G401 (cell line): Measurements from ENCODE around the gene GEMIN7. TPM values are rescaled to one million over a fixed set of nuclear protein-coding genes. Genes with fewer than 3 reads are reported as not detected.

ENCODE experiments used
- DNase-seq: peaks from one replicate; pipeline ENCODE4 v3.0.0-alpha.2; 2015; ENCODE audit warnings: low spot score
- in situ Hi-C: cut with HindIII; loops from 2 replicates; pipeline ENCODE4 v1.10.0; 2016; ENCODE audit warnings: low sequenced_read_pairs, mixed read lengths
- total RNA-seq: library from RNA; depleted of rRNA; stranded (reverse); fragments of >200 nt; shearing (Covaris generic); gene quantifications from 2 replicates; pipeline ENCODE4 v1.2.3, GENCODE V29; 2014

GEMIN7 gene
- total RNA-seq, 1 experiment from 2014 or later: 93.1 TPM

DNA sequence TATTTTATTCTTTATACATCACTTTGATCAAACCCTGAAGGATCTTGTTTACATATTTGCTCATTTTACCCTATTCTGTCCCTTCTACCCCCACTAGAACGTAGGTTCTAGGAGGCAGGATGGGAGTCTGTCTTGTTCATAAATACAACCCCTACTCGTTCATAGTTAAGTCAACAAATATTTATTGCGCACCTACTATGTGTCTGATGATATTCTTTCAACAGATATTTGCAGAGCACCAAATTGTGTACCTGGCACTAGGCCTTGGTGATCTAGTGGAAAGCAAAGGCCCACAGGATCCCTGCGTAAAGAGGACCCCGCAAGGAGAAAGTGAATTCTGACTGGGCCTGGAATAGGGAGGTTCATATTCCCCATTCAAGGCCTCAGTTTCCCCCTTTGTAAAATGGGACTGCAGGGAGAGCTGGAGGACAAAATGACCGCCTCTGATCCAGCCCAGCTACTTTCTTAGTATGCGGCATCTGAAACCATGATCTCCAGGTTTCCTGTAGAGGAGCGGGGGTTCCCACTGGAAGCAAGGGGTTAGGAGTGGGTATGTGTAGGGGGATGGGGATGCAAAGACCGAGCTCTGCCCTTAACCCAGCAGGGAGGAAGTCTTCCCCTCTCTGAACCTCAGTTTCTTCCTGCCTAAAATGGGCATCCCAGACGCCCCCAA is 534 bp upstream of the GEMIN7 start:
- no peak for DNase-seq
- in situ Hi-C loops: no loop called here

DNA sequence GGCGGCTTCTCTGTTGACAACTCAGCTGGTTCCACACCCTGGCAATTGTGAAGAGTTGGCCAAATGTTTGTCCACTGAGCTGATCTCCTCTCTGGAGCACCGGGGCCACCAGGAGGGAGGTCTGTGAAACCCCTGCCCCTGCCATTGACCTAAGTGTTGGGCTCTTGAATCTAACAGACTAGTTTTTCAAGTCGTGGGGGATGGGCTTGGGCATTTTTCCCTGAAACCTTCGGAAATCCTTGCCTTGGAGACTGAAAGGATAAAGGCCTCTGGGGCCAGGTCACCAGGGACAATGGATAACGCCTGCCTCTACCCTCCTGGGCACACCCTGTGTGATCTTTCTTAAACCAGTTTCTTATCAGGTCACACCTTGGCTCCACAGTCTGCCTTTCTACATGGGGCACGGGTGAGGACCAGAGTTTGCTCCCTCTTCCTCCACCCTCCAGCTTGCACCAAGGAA is 881 bp downstream of the GEMIN7 start:
- DNase-seq: no peak
- in situ Hi-C loops: no loop called here

DNA sequence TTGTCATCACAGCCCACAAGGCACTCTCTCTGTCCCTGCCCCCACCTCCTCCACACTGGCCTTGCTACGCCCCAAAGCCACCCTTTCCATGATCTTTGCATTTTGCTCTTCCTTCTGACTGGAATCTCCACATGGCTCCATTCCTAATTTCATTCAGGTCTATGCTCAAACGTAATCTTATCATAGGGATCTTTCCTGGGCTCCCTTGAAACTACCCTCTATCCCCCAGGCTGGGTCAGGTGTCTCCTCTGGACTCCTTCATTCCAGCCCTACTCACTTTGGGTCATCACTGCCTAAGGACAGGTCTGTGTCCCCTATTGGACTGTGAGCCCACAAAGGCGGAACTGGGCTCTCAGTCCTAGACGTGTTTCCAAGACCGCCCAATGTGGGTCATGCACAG is 3.1 kb downstream of the GEMIN7 start:
- in situ Hi-C loops: no loop called here
- no peak for DNase-seq

DNA sequence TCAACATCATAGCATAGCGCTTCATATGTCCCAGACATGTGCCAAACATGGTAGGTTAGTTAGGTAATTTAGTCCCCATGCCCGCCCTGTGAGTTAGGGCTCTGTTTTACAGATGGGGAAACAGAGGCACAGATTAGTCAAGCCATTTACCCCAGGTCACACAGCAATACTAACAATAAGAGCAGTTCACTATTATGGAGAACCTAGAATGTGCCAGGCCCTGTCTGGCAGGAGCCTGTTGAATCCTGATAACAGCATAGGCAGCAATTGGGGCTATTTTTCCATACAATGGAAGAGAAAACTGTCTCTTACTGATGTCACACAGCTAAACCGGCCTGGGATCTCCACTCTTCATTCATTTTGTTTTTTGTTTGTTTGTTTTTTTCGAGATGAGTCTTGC is 7.4 kb downstream of the GEMIN7 start:
- DNase-seq: no peak
- in situ Hi-C loops: no loop called here

DNA sequence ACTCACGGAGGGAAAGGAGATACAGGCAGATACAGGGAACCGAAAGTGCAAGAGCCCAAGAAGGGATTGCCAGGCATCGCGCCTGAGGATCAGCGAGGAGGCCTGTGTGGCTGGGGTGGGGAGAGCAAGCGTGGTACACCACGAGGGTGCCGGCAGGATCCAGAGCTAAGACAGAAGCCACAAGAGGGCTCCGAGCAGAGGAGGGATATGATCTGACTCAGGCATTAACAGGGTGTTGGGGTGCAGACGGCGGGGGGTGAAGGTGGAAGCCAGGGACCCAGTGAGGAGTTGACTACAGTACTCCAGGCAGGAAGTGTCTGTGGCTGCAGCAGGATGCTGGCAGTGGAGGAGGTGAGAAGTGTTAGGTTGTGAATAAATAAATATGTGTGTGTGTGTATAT is 8.5 kb downstream of the GEMIN7 start:
- no peak for DNase-seq
- in situ Hi-C loops: no loop called here

DNA sequence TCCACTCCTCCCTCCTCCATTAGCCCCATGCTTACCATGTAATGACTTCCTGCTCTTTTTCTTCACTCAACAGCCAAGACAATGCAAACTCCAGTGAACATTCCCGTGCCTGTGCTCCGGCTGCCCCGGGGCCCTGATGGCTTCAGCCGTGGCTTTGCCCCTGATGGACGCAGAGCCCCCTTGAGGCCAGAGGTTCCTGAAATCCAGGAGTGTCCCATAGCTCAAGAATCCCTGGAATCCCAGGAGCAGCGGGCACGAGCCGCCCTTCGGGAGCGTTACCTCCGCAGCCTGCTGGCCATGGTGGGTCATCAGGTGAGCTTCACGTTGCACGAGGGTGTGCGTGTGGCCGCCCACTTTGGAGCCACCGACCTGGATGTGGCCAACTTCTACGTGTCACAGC is 11.0 kb downstream of the GEMIN7 start:
- in situ Hi-C loops: no loop called here
- DNase-seq: no peak

DNA sequence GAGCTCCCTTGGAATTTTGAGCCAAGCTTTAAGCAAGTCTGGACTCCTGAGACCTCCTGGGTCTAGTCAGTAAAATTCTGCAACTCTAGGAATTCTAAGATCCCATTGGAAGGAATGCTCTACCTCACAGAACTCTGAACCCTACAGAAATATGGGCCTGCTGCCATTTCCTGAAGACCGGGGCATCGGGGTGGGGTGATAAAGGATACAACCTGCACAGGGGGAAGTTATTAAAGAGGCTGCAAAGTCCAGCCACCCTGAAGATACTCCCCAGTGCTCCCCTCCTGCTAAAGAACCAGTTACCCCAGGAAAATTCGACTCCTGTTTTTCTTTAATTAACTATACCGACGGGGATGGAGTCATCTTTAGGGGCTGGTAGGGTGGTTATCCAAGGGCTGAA is 11.5 kb downstream of the GEMIN7 start:
- in situ Hi-C loops: no loop called here
- DNase-seq: no peak

DNA sequence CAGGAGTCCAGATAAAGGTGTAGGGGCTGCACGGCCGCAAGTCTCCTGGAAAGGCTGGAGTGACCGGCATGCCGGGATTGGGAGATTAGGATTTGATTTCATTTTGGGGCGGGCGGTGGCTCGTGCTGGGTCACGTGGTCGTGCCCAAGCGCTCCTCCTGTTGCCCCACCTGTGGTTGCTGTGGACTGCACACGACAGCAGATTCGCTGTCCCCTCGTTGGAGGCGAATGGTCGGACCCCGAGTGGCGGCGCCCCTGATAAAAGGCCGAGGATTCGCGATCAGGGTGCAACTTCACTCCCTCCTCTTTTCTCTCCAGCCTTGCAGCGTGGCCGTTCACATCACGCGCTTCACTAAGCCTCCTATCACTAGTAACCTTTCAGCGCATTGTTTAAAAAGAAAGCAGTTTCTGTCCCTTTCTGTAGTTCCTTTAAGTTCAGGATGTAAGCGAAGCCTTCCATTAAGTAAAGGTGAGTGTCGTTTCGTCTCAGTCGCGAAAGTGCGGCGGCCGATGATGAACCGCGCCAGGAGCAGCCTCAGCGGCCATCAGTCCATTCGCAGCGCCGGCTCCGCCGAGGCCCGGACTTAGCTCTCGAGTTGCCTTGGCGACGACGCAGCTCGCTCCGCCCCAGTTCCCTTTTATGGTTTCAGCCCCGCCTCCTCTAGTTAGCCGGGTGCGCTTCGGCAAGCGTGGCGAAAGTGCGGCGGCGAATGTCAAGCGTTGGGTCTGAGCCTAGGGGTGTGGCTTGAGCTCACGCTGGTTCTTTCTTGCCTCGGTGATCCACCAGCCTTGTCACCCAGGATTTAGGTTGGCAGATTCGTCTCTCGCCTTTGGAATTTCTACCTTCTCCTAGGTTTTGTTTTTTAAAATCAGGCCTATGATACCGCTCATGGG is 12.2 kb downstream of the GEMIN7 start:
- in situ Hi-C loops: no loop called here
- peak; percentile 99 for DNase-seq

DNA sequence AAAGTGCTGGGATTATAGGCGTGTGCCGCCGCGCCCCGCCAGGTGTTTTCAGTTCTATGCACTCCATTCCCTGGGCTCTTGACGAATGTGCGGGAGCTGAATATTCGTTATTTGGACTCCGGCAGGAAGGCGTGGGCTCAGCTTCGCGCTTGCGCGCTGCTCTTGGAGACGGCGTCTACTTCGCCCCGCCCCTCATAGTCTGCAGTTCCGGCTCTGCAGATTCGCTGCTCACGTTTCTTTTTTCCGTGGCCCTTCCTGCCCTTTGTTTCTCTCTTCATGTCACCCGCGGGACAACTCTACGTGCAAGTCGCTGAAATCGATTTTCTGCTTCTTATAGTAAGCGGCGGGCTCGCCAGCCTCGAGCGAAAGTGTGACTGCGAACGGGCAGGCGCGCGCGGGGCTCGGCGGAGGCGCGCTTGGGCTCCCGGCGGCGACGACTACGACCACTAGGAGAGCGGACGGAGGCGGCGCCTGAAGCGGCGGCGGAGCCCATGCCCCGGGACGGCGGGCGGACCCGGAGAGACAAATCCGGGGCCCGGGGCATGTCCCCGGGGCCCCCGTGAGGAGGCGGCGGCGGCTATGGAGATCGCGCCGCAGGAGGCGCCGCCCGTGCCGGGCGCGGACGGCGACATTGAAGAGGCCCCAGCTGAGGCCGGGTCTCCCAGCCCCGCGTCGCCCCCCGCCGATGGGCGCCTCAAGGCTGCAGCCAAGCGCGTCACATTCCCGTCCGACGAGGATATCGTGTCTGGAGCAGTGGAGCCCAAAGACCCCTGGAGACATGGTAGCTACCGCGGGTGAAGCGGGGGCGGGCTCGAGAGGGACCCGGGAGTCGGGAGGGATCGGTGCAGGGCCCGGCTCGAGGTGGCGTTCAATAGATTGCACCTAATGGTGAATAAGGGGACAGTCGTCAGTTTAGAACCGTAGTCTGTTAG is 14.0 kb downstream of the GEMIN7 start, which contains the start of gene PPP1R37:
Gene PPP1R37, plus strand, starts transcription at position 433 of the 932 bp plus-strand sequence. Its CDS starts 147 bp downstream, at position 580.
- in situ Hi-C loops: no loop called here
- DNase-seq: peak; percentile 96

DNA sequence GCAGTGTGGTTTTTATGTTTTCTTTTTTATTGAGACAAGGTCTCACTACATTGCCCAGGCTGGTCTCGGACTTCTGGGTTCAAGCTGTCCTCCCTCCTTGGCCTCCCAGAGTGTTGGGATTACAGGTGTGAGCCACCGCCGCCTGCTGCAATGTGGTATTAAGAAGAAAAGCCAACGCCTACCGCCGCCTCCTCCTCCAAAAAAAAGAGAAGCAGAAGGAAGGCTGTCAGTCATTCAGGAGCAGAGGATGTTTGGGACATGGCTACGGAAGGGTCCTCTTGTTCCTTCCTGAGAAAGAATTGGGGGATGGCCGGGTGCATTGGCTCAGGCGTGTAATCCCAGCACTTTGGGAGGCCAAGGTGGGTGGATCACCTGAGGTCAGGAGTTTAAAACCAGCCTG is 15.1 kb downstream of the GEMIN7 start:
- no peak for DNase-seq
- in situ Hi-C loops: no loop called here

DNA sequence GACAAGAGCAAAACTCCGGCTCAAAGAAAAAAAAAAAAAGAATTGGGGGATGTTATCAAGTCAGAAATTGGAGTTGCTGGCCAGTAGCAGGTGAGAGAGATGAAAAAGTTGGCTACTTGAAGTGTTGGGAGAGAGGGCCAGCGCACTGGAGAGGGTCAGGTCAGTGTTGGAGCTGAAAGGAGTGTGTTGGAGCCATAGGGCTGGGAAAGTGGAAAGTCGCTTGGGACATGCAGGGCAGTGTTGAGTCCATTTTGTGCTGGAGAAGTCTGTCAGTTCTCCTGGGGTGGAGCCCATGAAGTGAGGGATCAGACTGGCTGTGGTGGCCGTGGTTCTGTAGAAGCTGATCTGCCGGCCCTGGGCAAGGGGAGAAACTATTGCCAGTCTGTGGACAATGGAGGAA is 15.6 kb downstream of the GEMIN7 start:
- in situ Hi-C loops: no loop called here
- no peak for DNase-seq

DNA sequence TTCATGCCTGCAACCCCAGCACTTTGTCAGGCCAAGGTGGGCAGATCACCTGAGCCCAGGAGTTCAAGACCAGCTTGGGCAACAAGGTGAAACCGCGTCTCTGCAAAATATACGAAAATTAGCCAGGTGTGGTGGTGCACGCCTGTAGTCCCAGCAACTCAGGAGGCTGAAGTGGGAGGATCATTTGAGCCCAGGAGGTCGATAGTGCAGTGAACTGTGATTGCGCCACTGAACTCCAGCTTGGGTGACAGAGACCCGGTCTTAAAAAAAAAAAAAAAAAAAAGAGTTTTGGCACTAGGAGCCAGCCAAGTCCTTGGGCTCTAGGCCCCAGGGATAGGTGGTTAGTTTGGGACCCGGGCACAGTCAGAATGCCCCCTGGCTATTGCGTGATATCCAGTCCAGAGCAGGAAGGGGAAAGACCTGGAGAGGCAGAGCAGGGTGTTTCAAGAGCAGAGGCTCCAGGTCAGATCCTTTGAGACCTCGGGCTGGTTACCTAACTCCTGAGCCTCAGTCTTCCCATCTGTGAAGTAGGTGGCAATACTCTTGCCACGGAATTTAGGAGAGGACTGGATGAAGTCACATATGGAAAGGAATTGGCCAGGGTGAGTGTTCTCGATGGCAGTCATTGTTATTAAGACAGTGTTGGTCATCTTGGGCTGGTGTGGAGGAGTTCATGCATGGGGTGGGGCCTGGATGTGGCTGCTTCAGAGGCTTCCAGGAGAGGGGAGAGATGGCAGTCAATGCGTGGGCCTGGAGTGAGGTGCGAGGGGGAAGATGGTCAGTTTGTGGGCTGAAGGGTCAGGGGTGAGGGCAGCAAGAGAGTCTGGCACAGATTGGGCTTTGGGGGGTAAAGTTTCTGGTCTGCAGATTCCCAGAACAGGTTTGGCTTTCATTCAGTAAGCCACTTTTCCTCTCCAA is 16.7 kb downstream of the GEMIN7 start:
- in situ Hi-C loops: no loop called here
- no peak for DNase-seq

DNA sequence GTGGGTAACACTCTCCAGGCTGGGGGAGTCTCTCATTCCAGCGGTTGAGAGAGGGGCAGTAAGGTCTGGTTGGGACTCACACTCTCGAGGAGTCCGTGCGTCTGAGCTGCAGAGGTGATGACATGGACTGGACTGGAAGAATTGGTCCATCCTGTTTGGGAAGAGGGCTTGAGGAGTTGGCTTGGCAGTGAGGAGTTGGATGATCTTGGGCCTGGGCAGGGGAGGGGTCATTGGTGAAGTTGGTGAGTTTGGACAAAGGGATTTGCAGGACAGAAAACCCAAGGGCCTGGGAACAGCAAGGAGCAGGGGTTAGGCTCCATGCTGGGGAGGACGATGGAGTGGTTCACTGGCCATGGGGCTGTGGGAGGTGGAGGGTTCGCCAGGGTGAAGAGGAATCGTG is 17.6 kb downstream of the GEMIN7 start:
- no peak for DNase-seq
- in situ Hi-C loops: no loop called here

DNA sequence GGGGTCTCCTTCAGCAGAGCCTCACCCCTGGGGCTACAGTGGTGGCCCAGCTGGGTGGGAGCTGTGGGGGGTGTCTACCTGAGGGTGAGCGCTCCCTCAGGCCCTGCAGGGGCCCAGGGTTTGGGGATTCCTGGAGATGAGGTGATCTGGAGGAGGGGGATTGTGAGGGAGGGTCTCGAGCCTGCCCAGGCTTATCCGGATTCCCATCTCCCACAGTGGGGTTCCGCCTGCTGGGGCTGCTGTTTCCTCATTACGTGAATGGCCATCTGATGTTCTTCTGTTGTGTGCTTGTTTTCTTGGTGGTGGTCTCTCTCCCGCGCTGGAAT is 18.4 kb downstream of the GEMIN7 start:
- in situ Hi-C loops: no loop called here
- no peak for DNase-seq

DNA sequence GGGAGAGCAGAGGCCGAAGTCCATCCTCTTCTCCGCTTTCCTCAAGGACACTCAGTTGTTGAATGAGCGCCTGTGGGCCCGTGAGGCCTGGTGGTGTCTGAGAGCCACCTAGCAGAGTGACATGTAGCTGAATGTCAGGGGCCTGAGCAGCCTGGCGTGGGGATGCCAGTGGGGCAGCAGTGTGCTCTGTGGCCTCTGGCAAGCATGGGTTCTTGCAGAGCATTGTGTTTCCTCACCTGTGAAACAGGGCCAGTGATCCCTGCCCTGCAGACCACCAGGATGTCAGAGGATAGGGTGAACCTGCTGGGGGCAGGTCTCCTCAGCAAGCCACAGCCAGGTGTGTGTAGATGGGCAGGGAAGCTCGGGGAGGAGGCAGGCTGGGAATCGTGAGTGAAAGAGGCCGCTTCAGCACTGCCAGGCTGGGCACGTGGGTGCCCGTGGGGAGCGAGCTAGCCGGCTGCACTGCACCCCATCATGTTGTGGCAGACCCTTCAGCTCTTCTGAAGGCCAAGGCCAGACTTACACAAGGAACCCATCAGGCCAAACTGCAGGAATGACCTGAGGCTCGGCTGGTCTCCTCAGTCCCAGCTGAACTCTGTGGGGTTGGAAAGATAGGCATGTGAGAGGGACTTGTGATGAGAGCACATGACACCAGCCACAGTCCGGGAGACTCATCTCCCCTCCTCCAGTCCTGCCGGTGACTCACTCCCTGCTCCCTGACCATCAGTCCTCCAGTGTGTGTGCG is 18.9 kb downstream of the GEMIN7 start:
- DNase-seq: no peak
- in situ Hi-C loops: no loop called here

DNA sequence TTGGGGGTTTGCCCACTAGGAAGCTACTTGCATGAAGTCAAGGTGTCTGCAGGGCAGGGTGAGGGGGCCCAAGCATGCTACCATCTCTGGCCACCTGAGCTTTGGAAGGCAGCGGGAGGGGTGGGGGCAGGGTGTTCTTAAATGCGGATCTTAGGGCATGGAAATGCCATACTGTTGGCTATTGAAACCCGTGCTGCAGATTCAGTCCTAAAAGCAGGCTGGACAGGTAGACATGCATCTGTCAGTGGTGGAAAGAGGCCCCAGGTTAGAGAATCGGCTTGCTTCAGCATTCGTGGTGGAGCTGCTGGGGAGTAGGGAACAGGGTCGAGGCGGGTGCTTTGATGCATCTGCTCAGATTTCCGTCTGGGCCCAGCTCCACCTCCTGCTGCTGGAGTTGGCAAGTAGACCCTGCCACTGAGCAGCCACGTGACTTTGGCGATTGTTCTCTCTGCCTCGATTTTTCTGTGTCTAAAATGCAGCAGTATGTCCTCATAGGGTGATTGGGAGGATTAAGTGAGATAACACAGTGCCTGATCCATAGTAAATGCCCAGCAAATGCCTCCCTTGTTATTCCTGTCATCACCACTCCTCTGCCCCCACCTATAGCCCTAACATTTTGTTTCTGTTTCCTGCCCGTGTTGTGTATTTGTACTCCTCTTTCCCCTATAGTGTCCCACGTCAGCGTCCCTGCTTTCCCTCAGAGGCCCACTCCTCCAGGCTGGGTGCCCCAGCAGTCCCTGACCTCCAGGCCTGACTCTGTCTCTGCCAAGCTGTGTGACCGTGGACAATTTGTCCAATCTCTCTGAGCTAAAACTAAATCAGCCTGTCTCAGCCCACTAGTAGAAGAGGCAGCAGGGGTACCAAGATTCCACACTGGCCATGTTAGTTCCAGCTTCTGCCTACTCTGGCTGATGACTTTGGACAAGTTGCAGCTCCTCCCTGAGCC is 19.7 kb downstream of the GEMIN7 start:
- in situ Hi-C loops: no loop called here
- DNase-seq: peak; percentile 87
